Stimulated activated CD8-positive, alpha-beta memory T cell treated with anti-CD3 and anti-CD28 coated beads, Interleukin-4, amount 100 ng/mL, for 24 hours (primary cell): Measurements from ENCODE around the gene PYROXD2.

Experiments
- DNase-seq: peaks from one replicate; pipeline ENCODE4 v3.0.0-alpha.2; 2020; ENCODE audit warnings: low read depth

PYROXD2 gene

GRCh38 chr10:98414578-98414931 is 427 bp downstream of the PYROXD2 start:
- DNase-seq = no peak

DNA sequence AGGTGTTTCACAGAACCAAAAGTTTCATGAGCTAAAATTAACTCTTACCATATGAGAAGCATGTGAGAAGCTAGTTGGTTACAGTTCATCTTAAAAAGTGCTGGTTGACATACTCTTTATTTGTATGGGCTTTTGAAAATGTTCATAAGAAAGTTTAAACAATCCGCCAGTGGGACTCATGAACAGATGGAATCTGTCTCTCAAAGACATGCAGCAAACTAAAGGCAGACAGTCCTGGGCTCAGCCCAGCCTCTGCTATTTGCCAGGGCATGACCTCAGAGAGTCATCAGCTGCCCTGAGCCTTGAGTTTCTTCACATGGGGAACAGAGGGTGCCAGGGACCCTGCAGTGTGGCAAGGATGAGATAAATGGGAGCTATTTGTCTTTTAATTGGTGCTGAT is 3.2 kb downstream of the PYROXD2 start:
- DNase-seq = no peak

- DNase-seq = no peak
Measured at GRCh38 chr10:98411166-98411565, 3.8 kb downstream of the PYROXD2 start.

DNA sequence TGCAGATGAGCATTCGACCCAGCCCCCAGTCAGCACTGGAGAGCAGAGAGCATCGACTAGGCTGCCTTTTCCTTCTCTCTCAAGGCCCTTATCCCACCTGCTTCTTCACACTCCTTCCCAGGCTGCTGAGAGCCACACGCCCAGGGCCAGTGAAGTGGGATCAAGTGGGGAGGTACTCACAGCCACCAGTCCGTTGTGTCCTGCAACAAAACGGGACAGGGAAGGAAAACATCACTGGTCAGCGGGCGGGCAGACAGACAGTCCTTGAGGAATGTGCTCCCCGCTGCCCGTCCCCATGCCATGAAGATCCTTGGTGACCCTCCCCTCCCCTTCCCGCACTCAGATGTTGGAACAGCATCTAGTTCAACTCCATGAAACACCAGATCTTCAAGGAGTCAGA is 4.2 kb downstream of the PYROXD2 start:
- no peak for DNase-seq

- no peak for DNase-seq
Measured at GRCh38 chr10:98410135-98410743, 4.7 kb downstream of the PYROXD2 start.

DNA sequence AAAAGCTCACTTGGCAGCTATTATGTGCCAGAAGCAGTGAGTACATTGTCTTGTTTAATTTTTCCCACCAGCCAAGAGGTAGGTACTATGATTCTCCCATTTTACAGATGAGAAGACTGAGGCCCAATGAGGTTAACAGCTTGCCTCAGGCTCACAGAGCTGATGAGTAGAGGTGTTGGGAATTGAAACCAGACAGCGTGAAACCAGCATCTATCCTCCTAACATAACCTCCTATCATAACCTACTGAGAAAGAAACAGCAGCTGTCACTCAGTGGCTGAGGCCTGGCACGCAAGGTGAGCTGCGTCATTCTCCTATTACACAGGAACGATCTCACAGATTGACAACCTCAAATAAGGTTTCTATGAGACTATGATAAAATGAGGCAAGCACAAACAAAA is 6.2 kb downstream of the PYROXD2 start:
- no peak for DNase-seq

DNA sequence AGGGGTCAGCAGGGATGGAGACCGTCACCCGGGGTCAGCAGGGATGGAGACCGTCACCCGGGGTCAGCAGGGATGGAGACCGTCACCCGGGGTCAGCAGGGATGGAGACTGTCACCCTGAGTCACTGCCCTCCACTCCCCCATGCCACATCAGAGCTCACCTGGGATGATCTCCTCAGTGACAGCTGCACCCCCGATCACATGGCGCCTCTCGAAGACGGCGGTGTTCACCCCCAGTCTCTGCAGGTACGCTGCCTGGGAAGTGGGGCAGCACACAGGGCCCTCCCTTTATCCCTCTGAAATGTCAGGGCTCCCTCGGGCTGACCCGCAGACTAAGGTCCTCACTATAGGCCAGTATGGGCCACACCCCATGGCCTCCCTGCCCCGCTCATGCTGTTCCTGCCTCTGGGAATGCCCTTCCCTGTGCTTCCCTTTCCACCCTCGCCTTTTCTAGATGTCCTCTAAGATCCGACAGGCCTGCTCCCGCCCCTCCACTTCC is 7.2 kb downstream of the PYROXD2 start:
- DNase-seq = no peak

DNA sequence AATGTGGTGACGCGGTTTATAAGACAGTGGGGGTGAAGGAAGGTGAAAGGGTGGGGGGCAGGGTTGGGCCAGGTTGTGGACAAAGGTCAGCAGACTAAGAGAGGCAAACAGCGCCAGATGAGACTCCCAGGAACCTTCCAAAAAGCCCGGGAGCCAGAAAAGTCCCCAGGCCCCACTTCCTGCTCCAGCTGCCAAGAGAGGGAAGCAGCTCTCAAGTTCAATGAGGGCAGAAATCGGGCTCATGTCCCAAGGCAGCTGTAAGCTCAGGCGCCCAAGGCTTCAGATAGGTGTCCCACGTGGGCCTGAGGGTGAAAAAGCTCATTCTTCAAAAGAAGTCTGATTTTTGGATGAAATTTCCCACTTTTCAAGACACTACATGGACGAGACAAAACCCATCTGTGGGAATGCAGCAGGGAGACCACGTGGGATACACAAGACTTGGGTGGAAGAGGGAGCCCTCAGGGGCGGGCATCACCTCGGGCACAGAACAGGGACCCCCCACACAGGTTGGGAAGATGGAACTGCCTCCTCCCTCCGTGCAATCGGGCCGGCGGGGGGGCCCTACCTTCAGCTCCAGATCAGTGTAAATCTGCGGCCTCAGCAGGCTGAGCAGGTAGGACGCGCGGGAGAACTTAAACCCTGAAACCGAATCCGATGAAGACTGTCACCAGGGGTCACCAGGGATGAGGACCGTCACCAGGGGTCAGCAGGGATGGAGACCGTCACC is 7.8 kb downstream of the PYROXD2 start:
- no peak for DNase-seq

- DNase-seq = no peak
Measured at GRCh38 chr10:98405422-98405821, 9.6 kb downstream of the PYROXD2 start.

DNA sequence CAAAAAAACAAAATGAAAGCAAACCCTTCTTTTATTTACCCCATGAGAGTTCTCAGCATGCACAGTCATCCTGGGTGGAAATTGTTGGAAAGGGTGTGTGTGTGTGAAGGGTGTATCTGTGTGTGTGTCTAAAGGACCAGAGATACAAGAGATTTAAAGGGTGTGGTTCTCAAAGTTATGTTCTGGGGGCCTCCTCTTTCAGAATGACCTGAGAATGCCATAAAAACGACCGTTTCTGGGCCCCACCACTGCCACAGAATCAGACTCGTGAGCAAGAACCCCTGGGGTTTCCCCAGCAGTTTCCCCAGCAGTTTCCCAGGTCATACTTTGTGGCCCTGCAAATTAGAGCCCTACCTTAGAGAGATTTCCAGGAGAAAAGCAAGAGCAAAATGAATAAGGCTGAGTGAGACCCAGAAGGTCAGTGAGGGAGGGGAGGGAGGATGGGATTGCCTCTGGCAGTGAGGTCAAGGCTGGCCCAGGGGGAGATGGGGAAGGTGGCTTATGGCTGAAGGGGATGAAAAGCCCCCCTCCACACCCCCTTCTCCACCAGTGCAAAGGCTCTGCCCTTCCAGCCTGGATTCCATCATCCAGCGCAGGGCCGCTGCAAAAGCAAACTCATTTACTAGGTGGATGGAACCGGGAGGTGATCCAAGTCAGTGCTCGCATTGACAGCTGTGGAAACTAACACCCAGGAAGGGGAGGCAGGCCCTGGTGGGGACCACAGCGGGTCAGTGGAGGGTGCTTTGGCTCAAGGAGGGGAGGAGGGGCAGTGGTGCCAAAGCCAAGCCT is 10.2 kb downstream of the PYROXD2 start:
- no peak for DNase-seq

DNA sequence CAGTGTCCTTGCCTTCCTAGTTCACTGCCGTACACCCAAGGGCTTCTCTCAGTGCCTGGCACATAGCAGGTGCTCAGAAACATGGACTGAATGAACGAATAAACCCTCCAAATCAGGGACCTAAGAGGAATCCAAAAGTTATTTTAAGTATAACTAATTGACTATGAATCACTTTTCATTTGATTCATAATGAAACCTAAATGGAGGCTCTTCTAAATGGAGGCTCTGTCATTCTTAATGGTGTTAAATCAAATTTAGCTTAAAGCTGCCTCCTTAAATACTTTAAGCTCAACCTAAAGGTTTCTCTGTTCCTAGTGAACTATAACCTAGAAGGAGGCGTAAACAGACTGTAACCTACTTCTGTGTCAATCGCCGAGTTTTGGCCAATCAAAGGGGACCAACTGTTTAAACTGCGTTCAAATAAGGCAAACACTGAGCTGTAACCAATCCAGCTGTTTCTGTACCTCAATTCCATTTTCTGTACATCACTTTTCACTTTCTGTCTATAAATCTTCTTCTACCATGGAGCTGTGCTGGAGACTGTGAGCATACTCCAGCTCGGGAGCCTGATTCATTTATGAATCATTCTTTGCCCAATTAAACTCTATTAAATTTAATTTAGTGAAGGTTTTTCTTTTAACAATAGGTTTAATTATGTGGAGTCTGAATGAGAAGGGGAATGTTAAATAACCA is 11.0 kb downstream of the PYROXD2 start:
- no peak for DNase-seq

DNA sequence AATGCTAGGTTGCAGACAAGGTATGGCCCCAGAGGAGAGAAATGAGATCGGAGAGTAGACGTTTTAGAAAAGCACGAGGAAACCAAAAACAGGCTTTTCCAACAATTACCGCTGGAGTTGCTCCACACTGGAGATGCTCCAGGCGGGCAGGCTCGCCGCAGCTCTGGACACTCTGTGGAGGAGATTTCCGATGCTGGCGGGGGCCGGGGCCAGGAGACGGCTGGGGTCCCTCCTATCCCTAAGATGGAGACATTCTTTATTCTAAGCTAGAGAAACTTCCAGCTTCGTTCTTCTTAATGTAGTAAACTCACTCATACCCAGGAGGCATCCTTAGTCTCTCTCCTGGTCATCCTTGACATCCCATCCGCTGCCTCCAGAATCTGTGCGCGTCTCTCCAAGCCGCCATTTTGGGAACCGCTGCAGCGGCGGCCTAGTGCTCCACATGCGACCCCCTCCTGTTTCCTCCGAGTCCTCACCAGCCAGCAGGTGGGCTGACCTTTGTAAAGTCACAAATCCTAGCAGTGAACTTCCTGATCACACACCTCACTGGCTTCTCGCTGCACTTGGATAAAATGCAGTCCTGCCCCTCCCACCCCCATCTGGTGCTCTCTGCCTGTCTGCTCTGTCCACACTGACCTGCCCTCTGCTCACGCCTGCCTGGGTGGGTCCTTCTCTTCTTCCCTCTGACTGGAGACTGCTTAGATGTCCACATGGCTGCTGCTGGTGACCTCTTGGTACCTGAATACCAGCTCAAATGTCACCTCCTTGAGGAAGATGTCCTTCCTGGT is 11.9 kb downstream of the PYROXD2 start:
- no peak for DNase-seq

- DNase-seq = no peak
Measured at GRCh38 chr10:98402478-98402877, 12.5 kb downstream of the PYROXD2 start.

GRCh38 chr10:98400482-98400881 is 14.5 kb downstream of the PYROXD2 start:
- DNase-seq = no peak

DNA sequence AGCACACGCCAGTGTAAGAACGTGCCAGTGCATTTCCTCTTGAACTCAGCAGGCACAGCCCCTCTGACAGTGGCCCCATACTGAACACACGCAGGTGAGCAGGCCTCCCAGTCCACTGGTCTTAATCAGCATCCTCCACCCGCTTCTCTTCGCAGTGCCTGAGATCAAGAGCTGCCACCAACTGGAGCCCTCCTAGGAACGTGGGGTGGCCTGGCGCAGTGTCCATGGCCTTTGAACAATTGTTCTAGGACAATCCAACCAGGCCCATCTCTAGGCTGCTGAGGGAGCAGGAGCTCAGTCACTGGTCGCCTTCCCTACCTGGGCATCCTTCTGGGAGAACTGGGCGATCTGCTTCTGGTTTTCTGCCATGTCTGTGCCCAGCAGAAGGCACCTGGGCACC is 15.2 kb downstream of the PYROXD2 start:
- DNase-seq = no peak

- DNase-seq = no peak
Measured at GRCh38 chr10:98397089-98397600, 17.8 kb downstream of the PYROXD2 start.

GRCh38 chr10:98396096-98397063 is 18.6 kb downstream of the PYROXD2 start:
- no peak for DNase-seq

DNA sequence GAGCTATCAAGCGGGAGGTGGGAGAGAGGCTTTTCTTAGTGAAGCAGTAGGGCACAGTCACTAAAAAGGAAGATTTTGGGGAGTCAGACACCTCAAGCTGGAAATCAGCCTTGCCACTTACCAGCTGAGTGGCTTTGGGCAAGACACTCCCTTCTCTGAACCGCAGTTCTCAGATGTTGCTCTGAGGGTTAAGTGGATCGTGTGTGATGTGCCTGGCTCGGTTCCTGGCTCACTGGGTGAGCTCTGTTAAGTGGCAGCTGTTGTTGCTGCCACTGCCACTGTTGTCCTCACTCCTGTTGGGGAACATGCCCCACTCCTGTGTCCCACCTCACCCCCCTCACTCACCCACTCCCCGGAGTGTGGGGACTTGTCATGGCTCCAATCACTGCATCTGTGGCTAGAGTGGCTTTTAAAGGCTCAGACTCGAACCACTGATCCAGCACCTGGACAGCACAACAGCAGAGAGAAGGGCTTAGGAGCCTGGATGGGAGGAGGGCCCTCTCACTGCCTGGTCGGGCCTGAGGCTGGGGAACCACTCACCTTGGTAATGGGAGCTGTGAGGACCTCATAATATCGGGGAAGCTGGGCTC is 20.0 kb downstream of the PYROXD2 start:
- no peak for DNase-seq

DNA sequence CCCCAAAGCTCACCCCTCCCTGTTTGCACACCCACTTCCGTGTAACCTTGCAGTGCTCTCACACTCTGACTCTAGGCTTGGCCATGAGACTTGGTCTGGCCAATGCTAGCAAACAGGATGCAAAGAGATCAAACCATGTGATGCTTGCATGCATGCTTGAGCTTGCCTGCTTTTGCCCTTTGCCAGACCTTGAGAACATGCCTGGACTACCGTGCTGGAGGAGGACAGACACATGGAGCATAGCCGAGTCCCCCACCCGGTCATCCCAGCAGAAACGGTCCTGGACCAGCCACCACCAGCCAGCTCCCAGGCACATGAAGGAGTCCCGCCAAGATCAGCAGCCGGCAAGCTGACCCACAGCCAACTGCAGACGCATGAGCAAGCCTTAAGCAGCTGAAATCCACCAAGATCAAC is 23.4 kb downstream of the PYROXD2 start:
- no peak for DNase-seq

DNA sequence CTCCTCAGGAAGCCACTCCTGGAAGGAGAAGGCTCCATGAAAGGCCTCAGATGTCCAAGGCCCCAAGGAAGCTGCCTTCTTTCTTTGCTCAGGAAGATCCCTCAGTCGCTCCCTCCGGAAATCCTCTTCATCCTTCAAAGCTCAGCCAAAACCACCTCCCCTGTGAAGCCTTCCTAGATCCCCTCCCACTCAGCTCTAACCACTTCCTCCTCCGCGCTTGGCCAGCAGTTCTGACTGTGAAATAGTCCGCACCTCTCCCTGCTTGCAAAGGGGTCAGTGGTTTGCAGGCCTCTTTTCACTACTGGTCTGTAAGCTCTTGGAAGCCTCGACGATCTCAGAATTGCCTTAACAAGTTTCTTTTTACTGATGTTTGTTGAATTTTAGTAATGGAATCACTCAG is 23.9 kb downstream of the PYROXD2 start:
- no peak for DNase-seq
